Liver (tissue), 9 donors: ENCODE measurements around the gene RPL31. TPM values are rescaled to one million over a fixed set of nuclear protein-coding genes. Genes with fewer than 3 reads are reported as not detected.

Experiments
- DNase-seq: peaks from one replicate; pipeline ENCODE4 v3.0.0-alpha.2; 2017; ENCODE audit warnings: low spot score
- H3K27ac ChIP-seq, 2 donors: one replicate each; pipeline ENCODE4 v1.7.0; 2013; ENCODE audit warnings: inconsistent platforms in 2 of 2, low read length in 2 of 2, control low read depth in 1 of 2, low read depth in 1 of 2, mild to moderate bottlenecking in 1 of 2
- H3K27me3 ChIP-seq, 4 donors: one replicate each; pipeline versions ENCODE4 v1.6.1 to v1.7.0; 2013; ENCODE audit warnings: low read length in 3 of 4, inconsistent platforms in 1 of 4, mild to moderate bottlenecking in 1 of 4, moderate library complexity in 1 of 4; ENCODE audit not compliant: control insufficient read depth in 4 of 4, insufficient read depth in 4 of 4
- H3K36me3 ChIP-seq, 4 donors: one replicate each; pipeline versions ENCODE4 v1.6.1 to v1.7.0; 2013; ENCODE audit warnings: low read length in 3 of 4, mild to moderate bottlenecking in 3 of 4, low read depth in 1 of 4, moderate library complexity in 1 of 4; ENCODE audit not compliant: control insufficient read depth in 4 of 4, insufficient read depth in 3 of 4
- H3K4me1 ChIP-seq, 4 donors: one replicate each; pipeline versions ENCODE4 v1.6.1 to v1.7.0; 2013; ENCODE audit warnings: low read length in 3 of 4, mild to moderate bottlenecking in 3 of 4, moderate library complexity in 1 of 4; ENCODE audit not compliant: control insufficient read depth in 4 of 4, insufficient read depth in 4 of 4
- H3K4me3 ChIP-seq, 3 donors: one replicate each; pipeline versions ENCODE4 v1.6.1 to v1.7.0; 2013; ENCODE audit warnings: low read length in 3 of 3, control low read depth in 1 of 3, low read depth in 1 of 3, mild to moderate bottlenecking in 1 of 3
- H3K9ac ChIP-seq, 2 donors: one replicate each; pipeline ENCODE4 v1.7.0; 2013; ENCODE audit warnings: low read length in 2 of 2, mild to moderate bottlenecking in 2 of 2, moderate library complexity in 2 of 2, control low read depth in 1 of 2, low read depth in 1 of 2
- H3K9me3 ChIP-seq, 4 donors: one replicate each; pipeline versions ENCODE4 v1.6.1 to v1.7.0; 2013; ENCODE audit warnings: low read length in 3 of 4; ENCODE audit not compliant: control insufficient read depth in 4 of 4
- ATF3 ChIP-seq: IDR thresholded peaks from 2 replicates; pipeline ENCODE4 v1.6.1; 2016; ENCODE audit warnings: antibody characterized with exemption
- CTCF ChIP-seq: fragments of 150-350 bp; IDR thresholded peaks from 2 replicates; pipeline ENCODE4 v1.5.1; 2017; ENCODE audit warnings: improper control_type of control experiment, low read depth, low read length; ENCODE audit not compliant: missing input control
- EGR1 ChIP-seq, 2 donors: IDR thresholded peaks; 2 replicates each; pipeline ENCODE4 v1.6.1; 2016 to 2018; ENCODE audit warnings: antibody characterized with exemption in 2 of 2, low read depth in 2 of 2
- FOXA1 ChIP-seq: IDR thresholded peaks from 2 replicates; pipeline ENCODE4 v1.6.1; 2016; ENCODE audit warnings: antibody characterized with exemption
- FOXA2 ChIP-seq: IDR thresholded peaks from 2 replicates; pipeline ENCODE4 v1.6.1; 2016; ENCODE audit warnings: antibody characterized with exemption
- GABPA ChIP-seq, 2 donors: IDR thresholded peaks in 1 of 2; conservative IDR thresholded peaks in 1 of 2; 2 replicates each; pipeline ENCODE4 v1.6.1; 2016; ENCODE audit warnings: antibody characterized with exemption in 2 of 2, mild to moderate bottlenecking in 1 of 2, moderate library complexity in 1 of 2
- HNF4A ChIP-seq, 2 donors: conservative IDR thresholded peaks; 2 replicates each; pipeline ENCODE4 v1.6.1; 2016; ENCODE audit warnings: antibody characterized with exemption in 2 of 2, mild to moderate bottlenecking in 2 of 2
- HNF4G ChIP-seq: IDR thresholded peaks from 2 replicates; pipeline ENCODE4 v1.6.1; 2016; ENCODE audit warnings: antibody characterized with exemption
- JUND ChIP-seq, 2 donors: IDR thresholded peaks; 2 replicates each; pipeline ENCODE4 v1.6.1; 2016; ENCODE audit warnings: antibody characterized with exemption in 2 of 2
- MAX ChIP-seq: IDR thresholded peaks from 2 replicates; pipeline ENCODE4 v1.6.1; 2016; ENCODE audit warnings: antibody characterized with exemption
- NR2F2 ChIP-seq: IDR thresholded peaks from 2 replicates; pipeline ENCODE4 v1.6.1; 2016; ENCODE audit warnings: antibody characterized with exemption
- RAD21 ChIP-seq, 2 donors: IDR thresholded peaks; 2 replicates each; pipeline ENCODE4 v1.6.1; 2016; ENCODE audit warnings: antibody characterized with exemption in 2 of 2, mild to moderate bottlenecking in 2 of 2
- REST ChIP-seq: IDR thresholded peaks from 2 replicates; pipeline ENCODE4 v1.6.1; 2016; ENCODE audit warnings: antibody characterized with exemption, mild to moderate bottlenecking
- RXRA ChIP-seq, 2 donors: IDR thresholded peaks; 2 replicates each; pipeline ENCODE4 v1.6.1; 2017 to 2018; ENCODE audit warnings: antibody characterized with exemption in 2 of 2, mild to moderate bottlenecking in 1 of 2
- SP1 ChIP-seq: IDR thresholded peaks from 2 replicates; pipeline ENCODE4 v1.6.1; 2018; ENCODE audit warnings: antibody characterized with exemption, mild to moderate bottlenecking
- TAF1 ChIP-seq: conservative IDR thresholded peaks from 2 replicates; pipeline ENCODE4 v1.6.1; 2016; ENCODE audit warnings: antibody characterized with exemption, mild to moderate bottlenecking
- YY1 ChIP-seq: IDR thresholded peaks from 2 replicates; pipeline ENCODE4 v1.6.1; 2016; ENCODE audit warnings: antibody characterized with exemption, mild to moderate bottlenecking
- ZBTB33 ChIP-seq: IDR thresholded peaks from 2 replicates; pipeline ENCODE4 v1.6.1; 2016; ENCODE audit warnings: antibody characterized with exemption
- WGBS: extraction: QIAGEN DNeasy Blood & Tissue Kit; methylation state at CpG from one replicate; pipeline ENCODE4 v1.1.7; 2013; 5-methylcytosine and 5-hydroxymethylcytosine counted together
- polyA plus RNA-seq, 2 donors: library from polyadenylated mRNA; stranded (reverse) in 1 of 2; unstranded in 1 of 2; fragments of 200-250 nt in 1 of 2; fragments of >200 nt in 1 of 2; fragmentation: Nextera tagmentation in 1 of 2; extraction: Ambion mirVana in 1 of 2; gene quantifications; one replicate each; pipeline versions ENCODE4 v1.2.1 to v1.2.3, GENCODE V29; 2013 to 2015
- total RNA-seq, 2 donors: library from RNA; depleted of rRNA; stranded (reverse); fragments of >200 nt; gene quantifications; one replicate each; pipeline ENCODE4 v1.2.3, GENCODE V29; 2014
- donor health status: healthy.
- donor health status: healthy.
- donor health status: healthy.
- donor health status: healthy.
- donor health status: healthy.

The RPL31 gene
- total and polyA plus RNA-seq, 4 donors, result 220 to 1,995 (median 581) TPM

- H3K4me3 ChIP-seq, result no peak overlapping the region
- peaks cover 0 to 2% (median 0%) of the 10 kb centered on the region in 4 donors for H3K4me1 ChIP-seq
- no peak overlapping the region for H3K9ac ChIP-seq
- H3K36me3 ChIP-seq, result peaks cover 2 to 56% (median 35%) of the 10 kb centered on the region in 4 donors
- no peak for DNase-seq
- no peaks in the 10 kb centered on the region for H3K9me3 ChIP-seq
- no peak for TF ChIP-seq MAX
- no peak for TF ChIP-seq FOXA1
- TF ChIP-seq ATF3, result no peak
- peak; percentile 84 to 85 for TF ChIP-seq RAD21 (IDR thresholded peaks at IDR 0.05)
- TF ChIP-seq EGR1 (IDR thresholded peaks at IDR 0.05; ENCODE audit: low read depth in 2 of 2), result no peak
- TF ChIP-seq GABPA (IDR thresholded peaks at IDR 0.05 in 1 of 2, conservative IDR thresholded peaks at IDR 0.05 in 1 of 2), result no peak
- TF ChIP-seq JUND (IDR thresholded peaks at IDR 0.05), result no peak
- no peak for TF ChIP-seq HNF4A (conservative IDR thresholded peaks at IDR 0.05)
- no peak for TF ChIP-seq ZBTB33
- TF ChIP-seq FOXA2, result peak; percentile 48
- TF ChIP-seq SP1, result no peak
- no peak for TF ChIP-seq RXRA (IDR thresholded peaks at IDR 0.05)
- TF ChIP-seq HNF4G, result no peak
- TF ChIP-seq CTCF, result peak; percentile 59
- no peak for TF ChIP-seq TAF1
- no peak for TF ChIP-seq YY1
- TF ChIP-seq REST, result no peak
- TF ChIP-seq NR2F2, result no peak
- no peak overlapping the region for H3K27ac ChIP-seq
- H3K27me3 ChIP-seq, result no peaks in the 10 kb centered on the region
- 63% methylated on average over 2 of the region's 2 CpGs for WGBS
Observed at GRCh38 chr2:101036562-101036961, 34.5 kb downstream of the RPL31 start.
